ENCODE measurements around the gene NEGR1.

NEGR1 gene

DNA sequence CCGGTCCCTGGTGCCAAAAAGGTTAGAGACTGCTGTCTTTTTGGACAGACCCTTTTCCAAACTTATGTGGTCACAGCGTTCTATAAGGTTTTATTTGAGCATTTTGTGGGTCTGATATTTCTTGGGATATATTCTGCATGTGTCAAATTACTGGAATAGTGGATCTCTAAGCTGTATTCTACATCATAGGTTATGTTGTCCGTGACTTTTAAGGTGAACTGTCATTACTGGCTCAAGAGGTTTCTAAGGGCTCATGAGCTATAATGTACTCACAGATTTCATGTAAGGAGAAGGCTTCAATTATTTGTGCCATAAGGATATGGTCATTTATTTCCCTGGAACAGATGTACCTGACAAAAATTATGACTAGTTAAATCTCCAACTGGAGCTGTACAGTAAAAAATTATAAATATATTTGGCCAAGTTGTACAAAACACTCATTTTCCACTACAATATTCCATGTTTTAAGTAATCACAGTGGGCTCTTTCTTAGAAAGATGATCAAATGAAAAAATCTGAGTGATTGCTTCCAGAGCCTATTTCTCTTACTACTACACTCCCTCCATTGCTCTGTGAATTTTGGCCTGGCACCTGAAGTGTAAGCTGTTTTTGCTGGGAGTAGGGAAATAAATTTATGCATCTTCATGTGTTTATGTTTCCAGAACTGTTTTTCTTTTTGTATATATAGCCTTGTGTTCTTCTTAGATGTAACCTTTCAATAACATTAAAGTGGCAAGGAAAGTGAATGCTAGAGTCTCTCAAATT, 663.4 kb downstream of the NEGR1 start:
- H3K9me3 Mint-ChIP-seq = no peaks in the 10 kb centered on the region
- H3K4me1 Mint-ChIP-seq (ENCODE audit: low read depth) = no peaks in the 10 kb centered on the region

DNA sequence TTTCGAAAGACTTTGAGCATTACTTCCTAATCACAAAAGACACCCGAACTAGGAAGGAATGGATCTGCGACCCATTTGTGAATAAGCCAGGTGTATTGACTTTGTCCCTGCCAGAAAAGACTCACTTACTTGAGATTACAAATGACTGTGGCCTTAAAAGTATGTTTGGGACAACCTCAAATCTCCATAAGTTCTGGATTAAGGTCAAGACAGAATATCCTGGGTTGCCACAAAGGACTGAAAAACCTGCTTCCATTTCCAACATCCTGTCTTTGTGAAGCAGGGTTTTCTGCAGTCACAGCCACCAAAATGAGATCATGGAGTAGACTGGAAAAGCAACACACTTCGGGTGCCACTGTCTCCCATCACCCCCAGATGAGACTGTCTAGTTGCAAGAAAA, 664.1 kb downstream of the NEGR1 start:
- H3K36me3 Mint-ChIP-seq (ENCODE audit: low read depth) = no peaks in the 10 kb centered on the region
- H3K9me3 Mint-ChIP-seq = peaks cover under 1% of the 10 kb centered on the region
- H3K4me1 Mint-ChIP-seq (ENCODE audit: low read depth) = no peaks in the 10 kb centered on the region
- no peak overlapping the region for H3K27ac Mint-ChIP-seq
- no peak for DNase-seq (ENCODE audit: low spot score)
- no peak overlapping the region for H3K4me3 Mint-ChIP-seq
- H3K27me3 Mint-ChIP-seq (ENCODE audit: low read depth) = no peaks in the 10 kb centered on the region

More for the DNA sequence above, 663.4 kb downstream of the NEGR1 start:
- DNase-seq (ENCODE audit: low spot score) = no peak
- Mint-ChIP-seq H3K27me3 (ENCODE audit: low read depth) (no peaks in the 10 kb centered on the region), H3K4me3 (no peak overlapping the region), H3K27ac (no peak overlapping the region), H3K36me3 (ENCODE audit: low read depth) (no peaks in the 10 kb centered on the region)

DNA sequence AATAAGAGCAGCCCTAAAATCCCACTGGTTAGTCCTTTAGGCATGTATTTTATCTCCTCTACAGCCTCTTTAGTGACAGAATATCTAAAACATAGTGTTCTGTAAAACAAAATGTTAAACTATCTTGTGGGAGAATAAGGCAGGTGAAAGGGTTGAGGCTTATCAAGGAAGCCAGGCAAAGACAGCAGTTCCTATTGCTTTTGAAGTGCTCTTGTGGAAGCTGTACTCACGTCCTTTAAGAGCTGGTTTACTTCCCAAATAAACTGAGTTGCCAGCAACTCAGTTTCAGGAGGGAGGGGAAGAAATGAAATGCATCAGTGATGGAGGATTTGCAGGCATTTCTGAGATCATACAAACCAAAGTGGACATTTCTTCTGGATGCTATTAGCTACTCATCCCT, 671.9 kb downstream of the NEGR1 start:
- peaks cover 19% of the 10 kb centered on the region for H3K9me3 Mint-ChIP-seq
- no peak for DNase-seq (ENCODE audit: low spot score)
- H3K36me3 Mint-ChIP-seq (ENCODE audit: low read depth) = no peaks in the 10 kb centered on the region
- H3K4me1 Mint-ChIP-seq (ENCODE audit: low read depth) = no peaks in the 10 kb centered on the region
- no peak overlapping the region for H3K27ac Mint-ChIP-seq
- H3K27me3 Mint-ChIP-seq (ENCODE audit: low read depth) = no peaks in the 10 kb centered on the region
- no peak overlapping the region for H3K4me3 Mint-ChIP-seq

DNA sequence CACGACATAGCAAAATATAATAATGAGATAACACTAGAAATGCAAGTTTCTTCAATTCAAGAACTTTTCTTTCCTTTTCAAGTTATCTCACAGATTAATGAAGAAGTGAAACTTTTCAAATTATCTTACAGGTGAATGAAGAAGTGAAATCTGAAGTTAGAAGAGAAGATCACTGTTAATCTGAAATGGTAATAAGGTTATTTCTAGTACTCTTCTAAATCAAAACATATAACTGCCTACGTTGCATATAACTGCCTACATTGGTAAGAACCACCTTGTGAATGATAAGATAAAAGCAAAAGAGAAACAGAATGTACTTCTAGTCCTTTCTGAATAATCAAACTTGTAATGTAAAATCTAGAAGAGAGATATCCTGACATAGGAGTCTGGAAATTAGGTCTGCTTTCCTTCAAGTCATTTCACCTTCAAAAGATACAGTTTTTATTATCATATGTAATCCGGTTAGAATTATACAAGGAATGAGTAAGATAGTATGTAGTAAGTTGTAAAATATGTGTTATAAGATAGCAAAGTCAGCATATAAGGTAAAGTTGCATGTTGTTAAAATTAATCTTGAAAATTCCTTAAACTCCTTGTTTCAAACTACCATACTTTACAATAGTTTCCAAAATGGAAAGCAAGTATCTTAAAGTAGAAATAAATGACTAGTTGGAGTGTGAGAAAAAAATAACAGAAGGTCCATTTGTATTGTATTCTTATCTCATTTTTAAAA, 679.1 kb downstream of the NEGR1 start:
- H3K27me3 Mint-ChIP-seq (ENCODE audit: low read depth) = no peaks in the 10 kb centered on the region
- no peaks in the 10 kb centered on the region for H3K36me3 Mint-ChIP-seq (ENCODE audit: low read depth)

DNA sequence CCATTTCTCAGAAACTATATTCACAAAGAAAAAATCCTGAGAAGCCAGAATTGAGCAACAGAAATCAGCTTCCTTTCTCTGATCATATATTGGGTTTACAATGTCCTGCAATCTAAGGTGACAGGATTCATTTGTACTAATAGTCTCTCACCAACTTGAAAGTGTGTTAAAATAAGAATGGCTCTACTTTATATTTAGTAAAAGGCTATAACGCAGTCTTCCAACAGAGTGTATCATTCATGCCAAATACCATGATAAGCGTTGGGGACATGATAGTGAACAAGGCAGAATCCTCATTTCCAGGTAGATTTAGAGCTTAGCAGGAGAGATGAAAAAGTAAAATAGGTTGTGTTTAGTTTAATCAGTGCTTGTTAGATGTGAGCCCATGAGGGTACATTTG, 682.3 kb downstream of the NEGR1 start:
- no peak overlapping the region for H3K27ac Mint-ChIP-seq
- H3K36me3 Mint-ChIP-seq (ENCODE audit: low read depth) = no peaks in the 10 kb centered on the region
- no peak overlapping the region for H3K4me3 Mint-ChIP-seq
- no peaks in the 10 kb centered on the region for H3K4me1 Mint-ChIP-seq (ENCODE audit: low read depth)
- H3K27me3 Mint-ChIP-seq (ENCODE audit: low read depth) = no peaks in the 10 kb centered on the region
- no peak for DNase-seq (ENCODE audit: low spot score)
- H3K9me3 Mint-ChIP-seq = no peaks in the 10 kb centered on the region

More for the DNA sequence above, 679.1 kb downstream of the NEGR1 start:
- Mint-ChIP-seq H3K9me3 (peaks cover 3% of the 10 kb centered on the region), H3K4me3 (no peak overlapping the region), H3K4me1 (ENCODE audit: low read depth) (no peaks in the 10 kb centered on the region), H3K27ac (no peak overlapping the region)
- DNase-seq (ENCODE audit: low spot score) = no peak

DNA sequence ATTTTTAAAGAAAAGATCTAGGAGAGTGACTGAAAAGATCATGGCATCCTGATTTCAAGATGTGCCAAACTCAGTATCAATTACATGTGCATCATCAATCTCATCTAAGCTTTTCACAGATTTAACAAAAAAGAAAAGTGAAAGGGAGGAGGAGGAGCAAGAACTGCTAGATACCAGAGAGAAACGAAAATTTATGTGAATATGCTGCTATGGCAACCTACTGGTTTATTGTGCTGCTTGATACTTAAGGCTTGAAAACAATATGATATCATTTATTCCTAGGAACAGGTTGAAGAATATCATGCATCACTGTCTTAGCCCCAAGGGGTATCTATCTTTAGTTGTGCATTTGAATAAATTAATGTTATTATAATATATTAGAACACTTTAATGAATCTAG, 683.0 kb downstream of the NEGR1 start:
- H3K27me3 Mint-ChIP-seq (ENCODE audit: low read depth) = no peaks in the 10 kb centered on the region
- no peaks in the 10 kb centered on the region for H3K4me1 Mint-ChIP-seq (ENCODE audit: low read depth)
- no peaks in the 10 kb centered on the region for H3K9me3 Mint-ChIP-seq
- DNase-seq (ENCODE audit: low spot score) = no peak
- H3K36me3 Mint-ChIP-seq (ENCODE audit: low read depth) = no peaks in the 10 kb centered on the region
- no peak overlapping the region for H3K27ac Mint-ChIP-seq
- H3K4me3 Mint-ChIP-seq = no peak overlapping the region

DNA sequence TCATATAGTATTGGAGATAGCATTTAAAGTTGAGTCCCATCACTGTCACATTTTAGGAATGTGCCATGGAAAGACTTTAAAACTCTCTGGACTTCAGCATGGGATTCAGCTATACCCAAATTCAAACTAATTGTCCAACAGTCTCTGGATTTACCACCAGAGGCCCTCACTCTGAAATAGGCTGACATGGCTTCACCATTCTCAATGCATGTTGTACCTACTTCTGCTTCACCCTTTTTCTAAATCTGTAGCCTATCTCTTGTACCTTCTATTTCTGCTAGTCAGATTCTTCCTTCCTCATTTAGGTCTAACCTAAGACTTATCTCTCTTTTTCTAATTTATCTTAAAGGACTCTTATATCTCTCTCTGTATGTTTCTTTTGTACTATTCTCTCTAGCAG, 688.8 kb downstream of the NEGR1 start:
- Mint-ChIP-seq H3K27me3 (ENCODE audit: low read depth) (no peaks in the 10 kb centered on the region), H3K9me3 (no peaks in the 10 kb centered on the region), H3K4me1 (ENCODE audit: low read depth) (no peaks in the 10 kb centered on the region), H3K36me3 (ENCODE audit: low read depth) (no peaks in the 10 kb centered on the region), H3K27ac (no peak overlapping the region), H3K4me3 (no peak overlapping the region)
- DNase-seq (ENCODE audit: low spot score) = no peak

DNA sequence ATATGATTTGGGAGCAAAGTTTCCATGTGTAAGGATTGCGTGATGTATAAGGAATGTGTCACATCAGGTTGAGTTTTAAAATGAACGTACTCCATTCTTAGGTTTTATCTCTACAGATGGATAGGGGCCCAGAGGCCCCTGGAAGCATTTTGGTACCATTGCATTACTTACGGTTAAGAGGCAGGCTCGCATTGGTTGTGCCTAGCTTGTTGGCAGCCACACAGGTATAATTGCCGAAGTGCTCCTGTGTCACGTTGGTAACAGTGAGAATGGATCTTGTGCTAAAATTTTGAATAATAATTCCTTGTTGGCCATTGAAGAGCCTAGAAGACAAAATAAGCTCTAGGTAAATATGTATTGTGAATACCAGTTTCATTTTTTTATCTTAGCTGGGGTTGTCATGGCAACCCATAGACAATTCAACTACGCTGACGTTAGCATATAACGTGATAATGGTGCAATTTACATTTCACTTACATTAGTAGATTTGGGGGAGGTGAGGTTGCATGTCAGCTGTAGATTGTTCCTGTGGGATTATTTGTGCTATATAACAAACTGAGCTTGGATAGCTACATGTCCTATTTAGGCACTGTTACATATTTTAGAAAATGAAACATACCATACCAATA, 689.6 kb downstream of the NEGR1 start:
- Mint-ChIP-seq H3K36me3 (ENCODE audit: low read depth) (no peaks in the 10 kb centered on the region), H3K4me3 (no peak overlapping the region), H3K9me3 (no peaks in the 10 kb centered on the region), H3K27me3 (ENCODE audit: low read depth) (no peaks in the 10 kb centered on the region), H3K27ac (no peak overlapping the region), H3K4me1 (ENCODE audit: low read depth) (no peaks in the 10 kb centered on the region)
- no peak for DNase-seq (ENCODE audit: low spot score)

DNA sequence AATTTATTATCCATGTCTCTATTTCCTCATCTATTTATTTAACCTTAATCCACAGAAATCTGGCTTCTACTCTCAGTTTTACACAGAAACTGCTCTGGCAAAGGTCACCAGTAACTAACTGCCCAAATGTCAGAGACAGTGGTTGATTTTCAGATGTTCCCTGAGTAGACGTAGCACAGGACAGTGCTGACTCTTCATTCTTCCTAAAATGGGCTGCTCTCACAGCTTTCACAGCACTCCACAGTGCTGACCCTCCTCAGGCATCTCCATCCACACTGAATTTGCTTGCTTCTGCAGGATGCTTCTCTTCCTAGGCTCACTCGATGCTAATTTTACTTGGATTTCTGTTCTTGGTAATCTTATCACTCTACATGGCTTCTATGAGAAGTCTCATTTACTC, 693.3 kb downstream of the NEGR1 start:
- H3K4me3 Mint-ChIP-seq = no peak overlapping the region
- no peaks in the 10 kb centered on the region for H3K9me3 Mint-ChIP-seq
- DNase-seq (ENCODE audit: low spot score) = no peak
- H3K4me1 Mint-ChIP-seq (ENCODE audit: low read depth) = no peaks in the 10 kb centered on the region
- no peaks in the 10 kb centered on the region for H3K27me3 Mint-ChIP-seq (ENCODE audit: low read depth)
- H3K36me3 Mint-ChIP-seq (ENCODE audit: low read depth) = no peaks in the 10 kb centered on the region
- H3K27ac Mint-ChIP-seq = no peak overlapping the region

DNA sequence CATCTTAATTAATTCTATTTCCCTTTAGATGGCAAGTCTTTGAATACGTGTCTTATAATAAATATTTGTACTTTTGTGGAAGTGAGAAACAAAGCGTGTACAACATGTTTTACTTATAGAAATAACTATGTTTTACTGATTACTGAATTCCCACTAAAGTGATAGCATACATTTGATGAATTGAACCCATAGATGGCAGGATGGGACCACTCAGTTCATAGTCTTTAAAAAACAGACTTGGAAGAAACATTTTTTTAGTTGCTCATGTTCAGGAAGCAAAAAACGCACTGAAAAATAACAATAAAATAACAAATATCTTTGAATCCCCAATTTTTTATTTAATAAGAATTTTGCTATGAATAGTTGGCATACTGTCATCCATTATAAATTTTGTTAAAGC, 694.4 kb downstream of the NEGR1 start:
- Mint-ChIP-seq H3K4me3 (no peak overlapping the region), H3K27ac (no peak overlapping the region), H3K4me1 (ENCODE audit: low read depth) (no peaks in the 10 kb centered on the region), H3K9me3 (no peaks in the 10 kb centered on the region), H3K27me3 (ENCODE audit: low read depth) (no peaks in the 10 kb centered on the region), H3K36me3 (ENCODE audit: low read depth) (no peaks in the 10 kb centered on the region)
- no peak for DNase-seq (ENCODE audit: low spot score)

DNA sequence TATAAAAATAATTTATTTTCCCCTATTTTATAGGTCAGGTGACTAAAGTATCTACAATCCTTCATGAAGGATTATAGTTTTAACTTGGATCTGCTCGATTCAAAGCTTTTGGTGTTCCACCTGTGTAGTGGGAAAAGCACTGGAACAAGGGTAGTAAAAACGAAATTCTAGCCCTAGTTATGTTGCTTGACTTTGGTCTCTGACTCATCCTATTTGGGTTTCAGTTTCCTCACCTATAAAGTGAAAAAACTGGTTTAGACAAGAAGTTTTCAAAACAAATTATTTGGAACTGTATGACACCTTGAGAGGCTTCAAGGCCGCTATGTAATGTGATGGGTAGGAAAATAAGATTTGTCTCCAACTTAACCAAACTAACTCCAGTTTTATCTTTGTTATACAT, 696.3 kb downstream of the NEGR1 start:
- no peak overlapping the region for H3K4me3 Mint-ChIP-seq
- DNase-seq (ENCODE audit: low spot score) = no peak
- no peaks in the 10 kb centered on the region for H3K9me3 Mint-ChIP-seq
- no peaks in the 10 kb centered on the region for H3K4me1 Mint-ChIP-seq (ENCODE audit: low read depth)
- H3K27ac Mint-ChIP-seq = no peak overlapping the region
- H3K36me3 Mint-ChIP-seq (ENCODE audit: low read depth) = no peaks in the 10 kb centered on the region
- no peaks in the 10 kb centered on the region for H3K27me3 Mint-ChIP-seq (ENCODE audit: low read depth)

DNA sequence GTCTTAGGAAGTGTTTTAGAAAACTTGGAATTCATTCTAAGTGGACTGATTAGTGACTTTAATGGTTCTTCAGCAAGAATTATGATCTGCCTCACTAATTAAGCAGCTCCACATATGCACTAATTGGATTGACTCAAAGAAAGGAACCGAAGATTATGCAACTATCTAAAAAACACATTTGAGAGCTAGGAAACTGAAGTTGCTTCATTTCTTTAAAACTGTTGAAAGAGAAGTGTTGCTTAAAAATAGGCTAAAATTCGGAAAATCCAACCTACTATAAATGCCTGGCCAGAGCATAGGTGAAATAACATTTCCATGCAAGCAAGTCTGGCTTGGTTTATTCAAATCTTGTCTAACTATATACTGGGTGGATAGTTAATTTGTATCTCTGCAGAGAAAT, 698.6 kb downstream of the NEGR1 start:
- H3K27ac Mint-ChIP-seq = no peak overlapping the region
- H3K4me3 Mint-ChIP-seq = no peak overlapping the region
- no peaks in the 10 kb centered on the region for H3K36me3 Mint-ChIP-seq (ENCODE audit: low read depth)
- H3K4me1 Mint-ChIP-seq (ENCODE audit: low read depth) = no peaks in the 10 kb centered on the region
- DNase-seq (ENCODE audit: low spot score) = no peak
- no peaks in the 10 kb centered on the region for H3K9me3 Mint-ChIP-seq
- H3K27me3 Mint-ChIP-seq (ENCODE audit: low read depth) = no peaks in the 10 kb centered on the region

DNA sequence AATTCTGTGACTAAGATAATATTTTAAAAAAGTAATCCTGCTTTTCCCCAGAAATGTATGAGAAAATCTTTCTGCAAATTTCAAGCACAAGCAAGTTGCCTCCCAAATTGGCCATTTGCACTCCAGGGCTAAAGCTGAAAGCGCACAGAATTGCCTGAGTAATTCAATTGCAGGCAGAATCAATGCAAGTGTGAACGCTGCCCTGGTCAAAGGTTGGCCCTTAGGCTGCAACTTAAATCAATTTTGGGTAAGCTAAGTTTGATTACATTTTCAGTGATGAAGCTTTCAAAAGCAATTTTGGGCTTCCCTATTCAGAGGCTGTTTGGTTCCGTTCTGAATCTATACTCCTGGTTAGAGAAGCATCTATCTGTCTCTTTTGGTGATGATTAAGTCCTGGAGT, 699.7 kb downstream of the NEGR1 start:
- no peak for DNase-seq (ENCODE audit: low spot score)
- Mint-ChIP-seq H3K36me3 (ENCODE audit: low read depth) (no peaks in the 10 kb centered on the region), H3K4me3 (no peak overlapping the region), H3K27ac (no peak overlapping the region), H3K9me3 (no peaks in the 10 kb centered on the region), H3K4me1 (ENCODE audit: low read depth) (no peaks in the 10 kb centered on the region), H3K27me3 (ENCODE audit: low read depth) (no peaks in the 10 kb centered on the region)

DNA sequence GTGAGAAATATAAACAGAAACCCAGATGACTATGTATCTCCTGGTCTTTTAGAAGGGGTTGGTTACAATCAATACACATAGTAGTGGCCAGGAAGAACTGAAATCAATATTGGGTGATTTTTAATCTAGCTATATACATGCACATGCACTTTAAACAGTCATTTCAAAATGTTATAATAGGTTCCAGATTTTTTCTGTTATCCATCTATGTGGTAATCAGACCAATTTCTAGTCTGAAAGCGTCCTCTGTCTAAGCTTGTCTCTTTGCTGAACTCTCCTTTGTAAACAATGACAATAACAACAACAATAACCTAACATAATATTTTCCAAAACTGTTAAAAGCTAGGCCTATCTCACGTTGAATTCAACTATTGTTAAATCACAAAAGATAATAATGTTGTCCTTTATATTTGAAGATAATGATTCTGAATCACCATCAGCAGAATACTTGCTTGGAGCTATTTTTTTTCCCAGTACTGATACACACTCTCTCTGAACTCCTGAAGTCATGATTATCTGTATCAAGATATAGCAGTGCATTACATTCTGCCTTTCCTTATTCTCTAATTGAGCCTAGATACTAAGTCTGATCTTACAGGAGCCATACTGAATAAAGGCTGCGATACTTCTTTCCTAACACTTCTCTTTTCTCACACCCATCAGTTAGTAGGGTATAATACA, 704.7 kb downstream of the NEGR1 start:
- no peaks in the 10 kb centered on the region for H3K4me1 Mint-ChIP-seq (ENCODE audit: low read depth)
- H3K4me3 Mint-ChIP-seq = no peak overlapping the region
- no peak for DNase-seq (ENCODE audit: low spot score)
- H3K36me3 Mint-ChIP-seq (ENCODE audit: low read depth) = no peaks in the 10 kb centered on the region
- H3K9me3 Mint-ChIP-seq = no peaks in the 10 kb centered on the region
- H3K27me3 Mint-ChIP-seq (ENCODE audit: low read depth) = no peaks in the 10 kb centered on the region
- no peak overlapping the region for H3K27ac Mint-ChIP-seq
